Neuronal stem cell (in vitro differentiated cells): Measurements from ENCODE around the gene MSTO1.
"Not testable (repeated sequence)": the region's sequence is repeated elsewhere in the genome, so short reads cannot be mapped to it uniquely, and the experiment has no call there.

Experiments
- DNase-seq: peaks from one replicate; pipeline ENCODE4 v3.0.0-alpha.2; 2013; ENCODE audit warnings: low spot score
- H2AFZ ChIP-seq: one replicate; pipeline ENCODE4 v1.6.1; 2013; ENCODE audit warnings: mild to moderate bottlenecking, low read length, inconsistent platforms
- H2AK5ac ChIP-seq: 2 replicates; pipeline ENCODE4 v1.6.1; 2013; ENCODE audit warnings: low read depth, mild to moderate bottlenecking, inconsistent platforms, low read length, moderate library complexity, mixed read lengths
- H2BK120ac ChIP-seq: 2 replicates; pipeline ENCODE4 v1.6.1; 2013; ENCODE audit warnings: low read depth, mild to moderate bottlenecking, inconsistent platforms, low read length, moderate library complexity, mixed read lengths
- H2BK12ac ChIP-seq: one replicate; pipeline ENCODE4 v1.6.1; 2013; ENCODE audit warnings: low read length, inconsistent platforms
- H2BK15ac ChIP-seq: 2 replicates; pipeline ENCODE4 v1.6.1; 2013; ENCODE audit warnings: mild to moderate bottlenecking, low read length, inconsistent platforms, mixed read lengths
- H2BK5ac ChIP-seq: one replicate; pipeline ENCODE4 v1.6.1; 2013; ENCODE audit warnings: inconsistent platforms, mild to moderate bottlenecking, low read length, moderate library complexity
- H3K14ac ChIP-seq: one replicate; pipeline ENCODE4 v1.6.1; 2013; ENCODE audit warnings: low read length, inconsistent platforms
- H3K18ac ChIP-seq: 2 replicates; pipeline ENCODE4 v1.6.1; 2013; ENCODE audit warnings: low read length, inconsistent platforms
- H3K23ac ChIP-seq: 2 replicates; pipeline ENCODE4 v1.6.1; 2013; ENCODE audit warnings: low read depth, mild to moderate bottlenecking, mixed read lengths, low read length, inconsistent platforms; ENCODE audit not compliant: poor library complexity
- H3K27ac ChIP-seq: replicated peaks from 3 replicates; pipeline ENCODE4 v1.5.1; 2013; ENCODE audit warnings: low read length, inconsistent platforms
- H3K27me3 ChIP-seq, 3 experiments: 2 replicates each; pipeline ENCODE4 v1.6.1; 2013; ENCODE audit warnings: low read length in 3 of 3, mild to moderate bottlenecking in 2 of 3, inconsistent platforms in 1 of 3, low read depth in 1 of 3, mixed read lengths in 1 of 3, moderate library complexity in 1 of 3; ENCODE audit not compliant: control insufficient read depth in 3 of 3, insufficient read depth in 3 of 3
- H3K36me3 ChIP-seq, 2 donors: replicated peaks in 1 of 2; 2 replicates each; pipeline ENCODE4 v1.6.1; 2013; ENCODE audit warnings: low read length in 2 of 2; ENCODE audit not compliant: control insufficient read depth in 2 of 2, insufficient read depth in 2 of 2
- H3K4ac ChIP-seq: 2 replicates; pipeline ENCODE4 v1.6.1; 2013; ENCODE audit warnings: inconsistent platforms, mild to moderate bottlenecking, low read length, moderate library complexity
- H3K4me1 ChIP-seq, 2 donors: 1 replicate in 1 of 2; 2 replicates in 1 of 2; pipeline ENCODE4 v1.6.1; 2013; ENCODE audit warnings: low read length in 2 of 2, low read depth in 1 of 2; ENCODE audit not compliant: control insufficient read depth in 2 of 2, insufficient read depth in 1 of 2
- H3K4me2 ChIP-seq: one replicate; pipeline ENCODE4 v1.6.1; 2013; ENCODE audit warnings: mild to moderate bottlenecking, low read length, inconsistent platforms; ENCODE audit not compliant: insufficient read depth, poor library complexity, severe bottlenecking
- H3K4me3 ChIP-seq, 2 donors: 2 replicates each; pipeline ENCODE4 v1.5.1; 2013; ENCODE audit warnings: low read length in 2 of 2, mild to moderate bottlenecking in 2 of 2, inconsistent platforms in 1 of 2, moderate library complexity in 1 of 2
- H3K79me1 ChIP-seq: one replicate; pipeline ENCODE4 v1.6.1; 2013; ENCODE audit warnings: low read depth, mild to moderate bottlenecking, inconsistent platforms, low read length, moderate library complexity
- H3K9ac ChIP-seq: one replicate; pipeline ENCODE4 v1.6.1; 2013; ENCODE audit warnings: mild to moderate bottlenecking, low read depth, low read length, inconsistent platforms; ENCODE audit not compliant: poor library complexity
- H3K9me3 ChIP-seq, 2 donors: replicated peaks in 1 of 2; 2 replicates each; pipeline versions ENCODE3 to v1.6.1; 2013; ENCODE audit warnings: low read length in 2 of 2, mild to moderate bottlenecking in 2 of 2, inconsistent platforms in 1 of 2, low read depth in 1 of 2, mixed read lengths in 1 of 2, moderate library complexity in 1 of 2; ENCODE audit not compliant: control insufficient read depth in 2 of 2, insufficient read depth in 1 of 2
- H4K8ac ChIP-seq: one replicate; pipeline ENCODE4 v1.6.1; 2013; ENCODE audit warnings: low read depth, mild to moderate bottlenecking, inconsistent platforms, low read length, moderate library complexity
- H4K91ac ChIP-seq: one replicate; pipeline ENCODE4 v1.6.1; 2013; ENCODE audit warnings: low read length, low read depth, mild to moderate bottlenecking, inconsistent platforms; ENCODE audit not compliant: poor library complexity
- WGBS, 2 donors: extraction: QIAGEN DNeasy Blood & Tissue Kit; methylation state at CpG; one replicate each; pipeline ENCODE4 v1.1.7; 2013; ENCODE audit warnings: missing lambda C conversion rate in 2 of 2, mixed read lengths in 1 of 2; ENCODE audit not compliant: insufficient read length in 2 of 2, insufficient replicate concordance in 1 of 2; ENCODE audit errors: extremely low coverage in 2 of 2; 5-methylcytosine and 5-hydroxymethylcytosine counted together

MSTO1 gene

DNA sequence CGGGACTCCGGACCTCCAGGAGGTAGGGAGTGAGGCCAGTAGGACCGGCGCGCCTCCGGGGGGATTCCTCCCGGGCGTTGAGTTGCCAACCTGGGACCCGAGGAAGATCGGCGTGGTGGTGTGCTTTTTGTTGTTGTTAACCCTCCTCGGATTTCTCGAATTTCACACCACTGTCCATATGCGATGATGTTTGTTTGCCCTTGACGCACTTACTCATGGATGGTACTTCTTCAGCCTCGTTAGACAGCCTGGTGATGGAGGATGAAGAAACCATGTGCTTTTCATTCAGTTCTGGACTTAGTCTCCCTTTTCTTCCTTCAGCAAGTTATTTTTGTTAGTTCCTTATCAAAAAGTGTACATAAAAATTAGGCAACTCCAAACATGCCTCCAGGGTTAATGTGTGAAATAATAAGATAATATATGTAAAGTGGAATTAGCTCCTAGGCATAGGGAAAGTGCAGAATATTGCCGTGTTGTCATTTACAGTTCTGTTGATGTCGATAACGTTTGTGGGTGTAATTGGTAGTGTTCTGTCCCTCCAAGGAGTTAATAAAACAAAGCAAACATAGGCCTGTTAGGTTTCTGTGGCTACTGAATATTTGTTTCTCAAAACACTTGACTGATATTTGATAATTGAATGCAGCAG is 46.5 kb upstream of the MSTO1 start:
- H3K14ac ChIP-seq, H2BK120ac ChIP-seq, H2BK15ac ChIP-seq, DNase-seq, H3K79me1 ChIP-seq, H4K8ac ChIP-seq, H4K91ac ChIP-seq, H3K4ac ChIP-seq, H3K27me3 ChIP-seq, H2BK12ac ChIP-seq, H2AK5ac ChIP-seq, H3K9me3 ChIP-seq: not testable (repeated sequence)
- Histone ChIP-seq H3K23ac (peak overlapping the region; percentile 99), H3K18ac (peak overlapping the region; percentile 89), H3K4me1 (peaks cover 3 to 15% of the 10 kb centered on the region in 2 donors), H2BK5ac (peak overlapping the region; percentile 99), H3K36me3 (peaks cover 0 to 27% of the 10 kb centered on the region in 2 donors), H3K4me2 (peak overlapping the region; percentile 48), H3K27ac (peak overlapping the region; percentile 99), H3K9ac (peak overlapping the region; percentile 100), H3K4me3 (peak overlapping the region; percentile 92 to 94), H2AFZ (peak overlapping the region; percentile 99)
- no CpG with 5 or more reads among the region's 19 CpGs for WGBS, 2 donors

DNA sequence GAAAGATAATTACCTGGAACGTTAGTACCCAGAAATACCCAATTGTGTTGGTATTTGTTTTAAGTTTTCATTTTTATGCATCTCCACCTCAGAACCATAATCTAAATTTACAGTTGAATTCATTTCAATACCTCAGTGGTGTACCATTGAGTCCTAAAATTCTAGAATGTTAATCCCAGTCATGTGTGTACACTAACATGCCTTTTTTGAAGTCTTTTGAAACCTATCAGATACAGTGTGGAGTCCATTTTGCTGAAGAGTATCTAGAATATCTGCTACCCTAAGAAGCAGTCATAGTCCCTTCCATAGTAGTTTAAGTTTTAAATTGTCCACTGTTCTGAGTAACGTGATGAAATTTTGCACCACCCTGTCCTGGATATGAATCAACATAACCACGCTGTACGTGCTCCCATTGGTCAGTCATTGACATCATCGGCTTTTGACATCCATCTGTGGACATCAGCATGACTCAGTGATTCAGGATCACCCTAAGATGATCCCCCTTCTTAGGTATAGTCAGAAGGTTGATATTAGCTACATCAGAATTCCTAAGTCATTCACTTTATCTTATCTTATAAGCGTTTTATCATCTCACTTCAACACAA is 39.9 kb upstream of the MSTO1 start:
- no peak overlapping the region for H3K4me3 ChIP-seq
- WGBS, 2 donors, result no CpG with 5 or more reads among the region's 6 CpGs
- H2BK5ac ChIP-seq, result no peak overlapping the region
- no peak overlapping the region for H4K91ac ChIP-seq
- no peaks in the 10 kb centered on the region for H3K4me1 ChIP-seq
- DNase-seq, result no peak
- H3K79me1 ChIP-seq, result peaks cover under 1% of the 10 kb centered on the region
- H2BK12ac ChIP-seq, result no peak overlapping the region
- H3K18ac ChIP-seq, result no peak overlapping the region
- no peak overlapping the region for H3K4ac ChIP-seq
- no peak overlapping the region for H3K23ac ChIP-seq
- H2AFZ ChIP-seq, result no peak overlapping the region
- H3K14ac ChIP-seq, result no peak overlapping the region
- no peak overlapping the region for H2BK120ac ChIP-seq
- no peak overlapping the region for H3K4me2 ChIP-seq
- no peak overlapping the region for H4K8ac ChIP-seq
- peaks cover 5 to 46% of the 10 kb centered on the region in 2 donors for H3K36me3 ChIP-seq
- no peak overlapping the region for H2AK5ac ChIP-seq
- no peak overlapping the region for H3K9ac ChIP-seq
- peaks cover 0 to 2% of the 10 kb centered on the region in 2 donors for H3K9me3 ChIP-seq
- no peak overlapping the region for H3K27ac ChIP-seq
- H2BK15ac ChIP-seq, result no peak overlapping the region
- no peaks in the 10 kb centered on the region for H3K27me3 ChIP-seq

DNA sequence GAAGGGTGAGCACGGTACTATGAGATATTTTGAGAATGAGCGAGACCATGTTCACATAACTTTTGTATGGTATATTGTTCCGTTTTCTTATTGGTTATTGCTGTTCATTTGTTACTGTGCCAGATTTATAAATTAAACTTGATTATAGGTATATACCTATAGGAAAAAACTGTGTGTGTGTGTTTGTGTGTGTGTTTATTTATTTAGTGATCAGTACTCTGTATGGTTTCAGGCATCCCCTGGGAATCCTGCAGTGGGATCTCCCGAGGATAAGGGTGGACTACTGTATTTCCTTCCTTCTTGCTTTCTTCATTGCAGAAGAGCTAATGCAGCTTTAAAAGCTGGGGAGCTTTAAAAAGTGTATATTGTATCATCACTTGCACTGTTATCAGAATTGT is 39.4 kb upstream of the MSTO1 start:
- no peak overlapping the region for H3K4ac ChIP-seq
- no peak overlapping the region for H3K4me3 ChIP-seq
- no peaks in the 10 kb centered on the region for H3K79me1 ChIP-seq
- H4K8ac ChIP-seq, result no peak overlapping the region
- no peak overlapping the region for H2BK120ac ChIP-seq
- no peak overlapping the region for H2BK12ac ChIP-seq
- DNase-seq, result no peak
- H3K27ac ChIP-seq, result no peak overlapping the region
- H3K14ac ChIP-seq, result no peak overlapping the region
- H3K36me3 ChIP-seq, result peaks cover 5 to 41% of the 10 kb centered on the region in 2 donors
- H3K9ac ChIP-seq, result no peak overlapping the region
- H2BK15ac ChIP-seq, result no peak overlapping the region
- no peak overlapping the region for H2AK5ac ChIP-seq
- no peak overlapping the region for H4K91ac ChIP-seq
- no peak overlapping the region for H3K4me2 ChIP-seq
- no peak overlapping the region for H3K23ac ChIP-seq
- WGBS, 2 donors, result no CpG with 5 or more reads among the region's 4 CpGs
- H3K27me3 ChIP-seq, result no peaks in the 10 kb centered on the region
- no peaks in the 10 kb centered on the region for H3K4me1 ChIP-seq
- H3K18ac ChIP-seq, result no peak overlapping the region
- peaks cover 0 to 2% of the 10 kb centered on the region in 2 donors for H3K9me3 ChIP-seq
- no peak overlapping the region for H2AFZ ChIP-seq
- no peak overlapping the region for H2BK5ac ChIP-seq

DNA sequence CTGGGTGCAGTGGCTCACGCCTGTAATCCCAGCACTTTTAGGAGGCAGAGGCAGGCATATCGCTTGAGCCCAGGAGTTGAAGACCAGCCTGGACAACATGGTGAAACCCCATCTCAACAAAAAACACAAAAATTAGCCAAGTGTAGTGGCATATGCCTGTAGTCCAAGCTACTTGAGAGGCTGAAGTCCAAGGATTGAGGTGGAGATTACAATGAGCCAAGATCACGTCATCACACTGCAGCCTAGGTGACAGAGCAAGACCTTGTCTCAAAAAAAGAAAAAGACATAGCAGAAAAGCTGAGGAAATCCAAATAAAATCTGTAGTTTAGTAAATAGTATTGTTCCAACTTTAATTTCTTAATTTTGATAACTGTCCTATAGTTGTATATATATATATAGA is 35.9 kb upstream of the MSTO1 start:
- Histone ChIP-seq H3K18ac (no peak overlapping the region), H3K27ac (no peak overlapping the region)
- no CpG with 5 or more reads among the region's 3 CpGs for WGBS, 2 donors

More for the DNA sequence above, 35.9 kb upstream of the MSTO1 start:
- Histone ChIP-seq H4K8ac (no peak overlapping the region), H3K23ac (no peak overlapping the region), H3K9me3 (peaks cover 0 to 2% of the 10 kb centered on the region in 2 donors), H2BK5ac (no peak overlapping the region), H3K4ac (no peak overlapping the region), H4K91ac (no peak overlapping the region), H2AK5ac (no peak overlapping the region), H3K4me2 (no peak overlapping the region), H3K14ac (no peak overlapping the region), H2BK15ac (no peak overlapping the region), H2AFZ (no peak overlapping the region), H3K27me3 (no peaks in the 10 kb centered on the region), H3K36me3 (peaks cover 5 to 24% of the 10 kb centered on the region in 2 donors), H2BK120ac (no peak overlapping the region), H3K4me1 (no peaks in the 10 kb centered on the region), H3K4me3 (no peak overlapping the region), H3K9ac (no peak overlapping the region), H2BK12ac (no peak overlapping the region), H3K79me1 (no peaks in the 10 kb centered on the region)
- no peak for DNase-seq
